ENCODE data around the gene ESYT3.
"Not testable (repeated sequence)": the region's sequence is repeated elsewhere in the genome, so short reads cannot be mapped to it uniquely, and the experiment has no call there.

Gene ESYT3

DNA sequence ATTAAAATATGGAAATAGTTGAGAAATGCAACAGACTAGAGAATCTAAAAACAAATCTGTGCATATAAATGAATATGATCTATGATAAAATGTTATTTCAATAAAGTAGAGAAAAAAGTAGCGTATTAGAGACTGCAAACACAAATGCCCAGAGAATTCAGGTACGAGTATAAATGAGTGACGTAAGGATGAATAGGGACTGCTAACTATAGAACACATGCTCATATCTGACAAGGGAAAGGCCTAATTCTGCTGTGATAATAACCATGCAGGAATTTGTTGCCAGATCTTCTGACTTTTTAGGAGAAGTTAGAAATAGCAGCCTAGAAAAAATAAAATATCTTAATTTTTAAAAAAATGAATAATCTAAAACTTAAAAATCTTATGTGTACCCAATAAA, 73.1 kb downstream of the ESYT3 start:
- Histone ChIP-seq H3K9me3 (ENCODE audit: low read length) (no peaks in the 10 kb centered on the region), H3K27me3 (ENCODE audit: control insufficient read depth in 1 of 2, insufficient read depth in 2 of 2, low read length in 2 of 2) (no peaks in the 10 kb centered on the region), H3K4me1 (ENCODE audit: insufficient read depth, low read length) (peaks cover 5% of the 10 kb centered on the region), H3K36me3 (ENCODE audit: insufficient read depth, low read length) (peaks cover 6% of the 10 kb centered on the region), H3K4me3 (ENCODE audit: low read depth in 1 of 2, low read length in 2 of 2) (no peak overlapping the region), H3K27ac (ENCODE audit: low read depth, low read length) (no peak overlapping the region), H3K9ac (ENCODE audit: low read length) (no peak overlapping the region)

DNA sequence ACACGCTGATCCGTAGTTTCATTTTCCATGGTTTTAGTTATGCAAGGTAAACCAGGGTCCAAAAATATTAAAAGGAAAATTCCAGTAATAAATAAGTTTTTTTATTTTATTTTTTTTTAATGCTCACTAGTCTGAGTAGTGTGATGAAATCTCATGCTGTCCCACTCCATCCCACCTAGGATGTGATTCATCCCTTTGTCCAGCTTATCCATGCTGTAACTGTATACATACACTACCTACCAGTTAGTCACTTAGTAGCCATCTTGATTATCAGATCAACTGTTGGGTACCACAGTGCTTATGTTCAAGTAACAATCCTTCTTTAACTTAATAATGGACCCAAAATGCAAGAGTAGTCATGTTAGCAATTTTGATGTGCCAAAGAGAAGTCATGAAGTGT, 75.2 kb downstream of the ESYT3 start:
- Histone ChIP-seq H3K9ac (ENCODE audit: low read length) (no peak overlapping the region), H3K36me3 (ENCODE audit: insufficient read depth, low read length) (peaks cover 6% of the 10 kb centered on the region), H3K27ac (ENCODE audit: low read depth, low read length) (no peak overlapping the region), H3K4me1 (ENCODE audit: insufficient read depth, low read length) (peaks cover 12% of the 10 kb centered on the region), H3K27me3 (ENCODE audit: control insufficient read depth in 1 of 2, insufficient read depth in 2 of 2, low read length in 2 of 2) (no peaks in the 10 kb centered on the region), H3K9me3 (ENCODE audit: low read length) (no peaks in the 10 kb centered on the region), H3K4me3 (ENCODE audit: low read depth in 1 of 2, low read length in 2 of 2) (no peak overlapping the region)

DNA sequence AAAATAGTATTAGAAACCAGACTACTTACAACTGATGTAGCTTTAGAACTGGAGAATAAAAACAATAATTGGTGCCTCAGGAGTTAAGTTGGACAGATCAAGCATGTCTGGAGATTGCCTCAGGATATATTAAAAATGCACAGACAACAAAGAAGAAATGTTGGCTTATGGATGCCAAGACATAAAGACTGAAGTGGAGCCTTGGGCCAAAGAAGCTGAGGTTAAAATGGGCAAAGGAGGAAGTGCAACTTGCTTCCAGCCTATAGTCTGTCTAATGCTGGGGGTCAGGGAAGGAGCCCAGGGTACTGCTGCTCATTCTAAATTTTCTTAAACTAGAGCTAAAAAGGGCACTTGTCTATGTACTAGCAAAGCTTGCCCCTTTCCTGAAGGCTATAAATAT, 77.5 kb downstream of the ESYT3 start:
- Histone ChIP-seq H3K4me1 (ENCODE audit: insufficient read depth, low read length) (peaks cover 12% of the 10 kb centered on the region), H3K9ac (ENCODE audit: low read length) (no peak overlapping the region), H3K36me3 (ENCODE audit: insufficient read depth, low read length) (peaks cover 8% of the 10 kb centered on the region), H3K27ac (ENCODE audit: low read depth, low read length) (no peak overlapping the region), H3K4me3 (ENCODE audit: low read depth in 1 of 2, low read length in 2 of 2) (no peak overlapping the region), H3K27me3 (ENCODE audit: control insufficient read depth in 1 of 2, insufficient read depth in 2 of 2, low read length in 2 of 2) (no peaks in the 10 kb centered on the region), H3K9me3 (ENCODE audit: low read length) (no peaks in the 10 kb centered on the region)

DNA sequence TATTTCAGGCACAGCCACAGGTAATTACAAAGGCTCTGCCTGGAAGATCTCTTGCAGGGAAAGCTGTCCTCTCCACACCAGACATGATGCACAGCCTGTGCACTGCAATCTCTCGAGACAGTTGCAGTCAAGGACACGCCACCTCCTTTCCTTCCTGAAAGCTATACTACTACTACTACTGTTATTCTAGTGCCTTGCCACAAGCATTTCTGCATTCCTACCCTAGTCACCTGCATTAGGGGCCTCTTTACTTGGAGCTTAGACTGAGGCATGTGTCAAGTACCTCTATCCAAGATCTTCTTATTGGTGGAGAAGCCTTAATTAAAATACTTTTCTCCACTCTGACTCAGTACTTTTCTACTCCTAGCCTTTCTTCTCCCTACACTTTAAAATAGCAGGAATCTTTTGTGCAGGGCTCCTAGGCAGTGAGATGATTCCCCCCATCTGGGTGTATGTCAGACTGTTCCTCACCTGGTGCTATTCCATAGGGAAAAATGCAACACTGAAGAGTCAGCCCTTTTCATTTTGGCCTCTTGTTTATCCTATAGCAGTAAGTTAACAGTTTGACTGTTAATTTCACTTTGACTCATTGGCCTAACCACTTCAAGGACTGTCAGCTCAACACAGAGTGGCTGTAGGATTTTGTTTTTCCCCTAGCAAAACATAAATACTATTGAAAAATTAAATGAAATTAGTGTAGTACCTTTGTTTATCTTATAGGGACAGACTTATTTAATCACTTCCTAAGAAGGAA, 78.9 kb downstream of the ESYT3 start:
- Histone ChIP-seq H3K9me3 (ENCODE audit: low read length) (no peaks in the 10 kb centered on the region), H3K27me3 (ENCODE audit: control insufficient read depth in 1 of 2, insufficient read depth in 2 of 2, low read length in 2 of 2) (no peaks in the 10 kb centered on the region), H3K36me3 (ENCODE audit: insufficient read depth, low read length) (peaks cover 8% of the 10 kb centered on the region), H3K9ac (ENCODE audit: low read length) (no peak overlapping the region), H3K4me3 (ENCODE audit: low read depth in 1 of 2, low read length in 2 of 2) (no peak overlapping the region), H3K4me1 (ENCODE audit: insufficient read depth, low read length) (peaks cover 12% of the 10 kb centered on the region), H3K27ac (ENCODE audit: low read depth, low read length) (no peak overlapping the region)

DNA sequence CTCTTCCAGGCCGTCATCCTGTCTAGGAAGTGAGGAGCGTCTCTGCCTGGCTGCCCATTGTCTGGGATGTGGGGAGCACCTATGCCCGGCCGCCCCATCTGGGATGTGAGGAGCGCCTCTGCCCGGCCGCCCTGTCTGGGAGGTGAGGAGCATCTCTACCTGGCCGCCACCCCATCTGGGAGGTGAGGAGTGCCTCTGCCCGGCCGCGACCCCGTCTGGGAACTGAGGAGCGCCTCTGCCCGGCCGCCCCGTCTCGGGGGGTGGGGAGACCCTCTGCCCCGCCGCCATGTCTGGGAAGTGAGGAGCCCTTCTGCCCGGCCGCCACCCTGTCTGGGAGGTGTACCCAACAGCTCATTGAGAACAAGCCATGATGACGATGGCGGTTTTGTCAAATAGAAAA, 87.0 kb downstream of the ESYT3 start:
- not testable (repeated sequence) for H3K9me3 ChIP-seq (ENCODE audit: low read length); H3K27me3 ChIP-seq (ENCODE audit: control insufficient read depth in 1 of 2, insufficient read depth in 2 of 2, low read length in 2 of 2); H3K9ac ChIP-seq (ENCODE audit: low read length); H3K27ac ChIP-seq (ENCODE audit: low read depth, low read length); H3K4me1 ChIP-seq (ENCODE audit: insufficient read depth, low read length); H3K4me3 ChIP-seq (ENCODE audit: low read depth in 1 of 2, low read length in 2 of 2); H3K36me3 ChIP-seq (ENCODE audit: insufficient read depth, low read length)

All from muscle layer of colon (tissue), 2 donors.